ENCODE measurements around the gene RASL11B.

The RASL11B gene

DNA sequence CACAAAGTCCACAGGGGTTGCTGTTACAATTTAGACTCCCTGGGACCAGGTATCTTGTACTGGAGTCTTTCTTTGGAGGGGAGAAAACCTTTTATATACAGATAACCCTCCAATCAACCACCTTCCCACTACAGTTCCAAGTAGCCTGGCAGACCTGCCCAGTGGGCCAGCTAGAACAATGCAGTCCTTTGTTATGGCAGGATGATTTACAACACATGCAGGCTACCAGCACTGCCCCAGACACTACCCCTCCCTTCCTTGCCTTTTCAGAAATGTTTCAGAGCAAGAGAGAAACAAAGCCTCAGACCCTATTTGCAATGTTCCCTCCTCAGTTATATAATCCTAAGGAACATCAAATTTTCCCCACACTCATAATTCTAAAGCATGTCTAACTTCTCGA lies 11.1 kb downstream of the RASL11B start:
- DNase-seq, result peak in 2 of 51 donors; percentile 13

DNA sequence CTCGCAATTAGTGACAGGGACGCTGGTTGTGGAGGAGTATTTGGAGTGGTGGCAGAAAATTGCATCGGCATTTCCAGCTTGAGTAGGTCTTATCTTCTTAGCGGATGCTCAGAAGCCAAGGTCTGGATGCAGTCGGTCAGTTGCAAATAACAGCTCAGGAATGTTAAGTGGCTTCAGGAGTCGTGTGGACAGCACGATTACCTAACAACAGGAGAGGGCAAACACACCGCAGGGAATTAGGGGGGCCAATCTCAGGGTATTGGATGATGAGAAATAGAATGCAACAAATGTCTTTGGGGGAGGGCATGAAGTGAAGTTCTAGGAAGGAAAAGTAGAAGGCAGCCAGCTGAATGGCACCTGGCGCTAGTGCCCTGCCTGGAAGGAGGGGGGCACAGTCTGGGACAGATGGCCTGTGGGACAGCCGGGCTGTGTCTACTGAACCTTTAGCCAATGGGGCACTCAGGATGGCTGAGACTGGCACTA lies 11.8 kb downstream of the RASL11B start:
- no peak for DNase-seq

DNA sequence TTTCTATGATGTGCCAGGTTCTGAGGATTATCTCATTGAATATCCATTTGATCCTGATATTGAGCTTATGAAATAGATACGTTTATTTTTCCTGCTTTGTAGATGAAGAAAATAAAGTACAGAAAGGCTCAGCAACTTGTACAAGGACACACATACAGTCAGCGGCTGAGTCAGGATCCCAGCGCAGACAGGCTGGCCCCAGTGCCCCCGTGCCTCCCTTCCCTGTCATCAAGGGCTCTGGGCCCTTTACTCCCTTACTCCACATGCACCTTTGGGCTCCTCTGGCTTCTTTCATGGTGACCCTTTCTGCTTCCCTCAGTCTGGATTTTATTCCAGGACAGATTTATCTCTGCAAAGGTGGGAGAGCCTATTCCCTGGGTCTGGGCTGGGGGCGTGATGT lies 12.8 kb downstream of the RASL11B start:
- DNase-seq, result no peak

DNA sequence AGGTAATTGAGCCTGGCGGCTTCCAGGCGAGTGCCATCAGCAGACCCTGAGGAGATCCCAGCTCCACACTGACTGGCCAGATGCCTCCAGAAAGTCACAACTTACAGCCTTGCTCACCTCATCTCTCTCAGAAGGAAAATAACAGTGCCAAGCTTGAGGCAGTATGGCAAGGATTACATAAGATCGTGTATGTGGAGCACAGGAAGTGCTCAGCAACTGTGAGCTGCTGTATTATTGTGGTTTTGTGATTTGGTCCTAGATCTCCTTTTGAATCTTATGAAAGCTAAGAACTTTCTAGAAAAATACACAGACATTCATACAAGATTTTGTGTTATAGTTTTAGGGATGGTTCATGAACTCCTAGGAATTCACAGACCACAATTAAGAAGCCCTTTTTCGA lies 14.0 kb downstream of the RASL11B start:
- no peak for DNase-seq

DNA sequence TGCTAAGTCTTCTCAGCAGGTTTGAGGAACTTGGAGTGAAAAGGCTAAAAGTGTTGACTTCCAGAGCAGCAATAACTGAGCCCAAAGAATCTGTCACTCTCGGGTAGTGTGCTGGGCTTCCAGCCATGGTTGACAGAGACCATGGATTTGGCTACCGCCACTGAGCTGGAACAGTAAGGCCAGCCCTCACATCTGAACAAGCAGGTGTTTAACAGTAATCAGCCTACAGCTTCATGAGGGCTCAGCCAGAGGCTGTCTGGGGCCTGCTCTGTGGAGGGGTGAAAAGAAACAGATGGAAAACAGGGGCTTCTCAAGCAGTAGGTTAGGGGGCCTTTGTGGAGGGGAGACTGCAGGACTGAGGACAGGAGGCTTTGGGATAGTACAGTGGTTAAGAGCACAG lies 14.9 kb downstream of the RASL11B start:
- no peak for DNase-seq

DNA sequence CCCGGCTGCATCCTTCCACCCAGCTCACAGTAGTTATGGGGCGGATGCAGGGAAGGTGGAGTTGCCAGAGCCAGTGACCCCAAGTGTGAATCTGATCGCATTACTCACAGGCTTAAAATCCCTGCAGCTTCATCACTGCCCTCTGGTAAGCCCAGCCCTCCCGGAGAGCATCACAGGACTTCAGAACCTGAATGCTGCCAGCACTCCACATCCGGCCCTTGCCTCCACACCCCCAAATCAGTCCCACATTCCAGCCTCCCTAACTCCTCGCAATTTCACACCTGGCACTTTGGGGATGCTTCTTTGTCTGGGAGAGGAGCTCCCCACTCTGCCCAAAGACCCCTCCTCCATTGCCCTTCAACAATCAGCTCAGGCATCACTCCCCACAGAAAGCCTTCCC lies 15.6 kb downstream of the RASL11B start:
- DNase-seq, result no peak

DNA sequence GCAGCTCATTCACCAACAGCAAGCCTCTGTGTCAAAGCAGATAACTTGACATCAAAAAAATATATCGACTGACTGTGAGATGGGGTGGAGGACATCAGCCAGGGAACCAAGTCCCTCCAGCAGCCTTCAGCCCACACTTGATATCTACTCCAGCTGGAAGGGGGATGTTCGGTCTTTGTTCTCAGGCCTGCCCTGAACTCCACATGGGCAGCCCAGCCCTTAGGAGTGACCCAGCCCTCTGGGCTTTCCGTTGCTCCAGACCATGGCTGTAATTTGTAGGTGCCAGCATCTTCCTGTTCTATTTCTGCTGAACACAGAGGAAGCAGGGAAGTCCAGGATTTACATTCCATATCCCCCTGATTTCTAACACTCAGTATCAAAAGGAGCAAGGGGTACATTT lies 17.4 kb downstream of the RASL11B start:
- DNase-seq, result no peak

DNA sequence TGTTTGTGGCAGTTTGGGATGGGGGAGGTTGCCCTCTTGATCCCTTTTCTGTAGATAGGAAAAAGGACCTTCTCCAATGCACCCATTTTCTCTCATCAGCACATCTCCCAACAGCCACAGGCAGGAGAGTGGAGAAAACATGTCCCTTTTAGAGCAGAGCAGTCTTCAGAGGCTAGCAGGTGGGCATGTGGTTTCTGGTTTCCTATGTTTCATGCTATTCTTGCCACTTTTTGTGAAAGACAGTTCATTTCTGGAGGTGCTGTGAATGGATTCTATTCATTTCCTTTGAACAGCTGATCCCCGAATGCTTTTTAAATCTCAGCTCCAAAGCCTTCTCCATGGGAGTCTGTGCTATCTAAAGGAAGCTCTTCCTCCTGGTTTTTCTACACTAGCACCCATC lies 18.9 kb downstream of the RASL11B start:
- no peak for DNase-seq

DNA sequence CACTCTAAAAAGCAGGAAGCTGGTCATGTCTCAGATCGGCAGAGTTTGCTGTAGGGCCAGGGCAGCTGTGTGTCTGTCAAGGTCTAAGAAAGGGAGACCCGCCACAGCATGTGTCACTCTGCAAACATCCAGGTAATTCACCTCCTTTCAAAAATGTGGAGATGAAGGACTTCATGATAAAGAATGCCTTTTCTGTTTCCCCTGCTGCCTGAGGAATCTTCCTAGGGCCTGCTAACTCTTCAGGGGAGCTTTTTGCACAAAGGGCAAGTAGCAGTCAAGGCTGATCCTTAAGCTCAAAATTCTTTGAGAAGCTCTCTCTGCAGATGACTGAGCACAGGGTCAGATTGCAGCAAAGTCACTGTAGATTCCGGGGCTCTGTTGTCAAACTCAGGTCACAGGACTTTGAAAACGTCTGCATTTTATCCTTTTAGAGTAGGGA lies 21.1 kb downstream of the RASL11B start:
- no peak for DNase-seq

DNA sequence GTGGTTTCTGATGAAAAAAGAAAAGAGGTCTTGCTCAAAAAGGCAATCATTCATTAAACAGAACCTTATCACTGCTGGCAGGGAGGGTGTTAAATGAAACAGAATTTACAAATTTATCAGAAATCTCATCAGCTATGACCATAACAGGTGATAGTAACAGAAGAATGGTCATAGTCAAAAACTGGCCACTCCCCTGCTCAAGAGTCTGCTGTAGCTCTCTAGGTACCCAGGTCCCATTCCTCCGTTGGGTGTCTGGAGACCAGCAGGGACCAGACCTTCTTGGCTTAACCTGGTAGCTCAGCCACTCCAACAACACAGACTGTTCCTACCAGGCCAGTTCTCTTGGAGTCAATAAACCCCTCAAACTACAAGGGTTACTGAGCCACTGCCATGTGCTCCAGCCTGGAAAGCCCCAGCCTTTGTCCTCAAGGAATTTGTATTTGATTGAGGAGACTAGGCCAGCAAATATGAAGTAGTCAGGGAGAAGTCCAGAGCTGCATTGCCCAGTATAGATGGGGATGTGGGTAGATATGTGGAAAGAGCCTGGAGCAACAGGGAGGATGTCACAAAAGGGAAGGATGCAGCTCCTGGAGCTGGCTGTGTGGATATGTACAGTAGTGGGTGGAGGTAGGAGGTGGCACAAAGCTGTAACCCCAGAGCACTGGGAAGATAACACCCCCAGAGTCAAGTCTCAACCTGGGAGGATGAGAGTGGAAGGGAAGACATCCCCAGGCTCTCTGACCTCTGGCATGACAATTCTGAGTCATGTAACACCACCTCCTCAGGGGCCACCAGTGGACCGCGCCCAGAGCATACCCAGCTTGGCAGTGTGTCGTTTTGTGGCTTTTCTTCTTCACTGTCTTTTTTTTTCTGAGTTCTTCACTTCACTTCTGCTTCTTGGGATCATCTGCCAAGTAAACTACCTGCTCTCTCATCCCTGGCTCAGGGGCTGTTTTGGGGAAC lies 21.9 kb downstream of the RASL11B start:
- no peak for DNase-seq

DNA sequence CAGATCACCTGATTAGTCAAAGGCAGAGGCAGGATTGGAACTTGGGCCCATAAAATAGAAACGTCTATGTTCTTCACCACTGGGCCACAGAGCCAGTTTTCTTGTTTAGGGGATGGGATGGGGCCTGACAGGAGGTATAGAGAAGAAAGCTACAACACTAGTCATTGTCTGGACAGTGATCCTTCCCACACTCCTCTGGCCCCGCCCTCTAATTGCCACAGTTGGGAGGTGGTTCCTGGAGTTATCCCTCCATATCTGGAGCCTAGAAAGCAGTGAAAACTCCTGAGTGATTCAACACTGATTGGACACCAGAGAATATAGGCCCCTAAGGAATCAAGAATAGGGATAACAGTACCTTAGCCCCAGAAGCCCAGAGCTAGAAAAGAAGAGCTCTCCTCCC lies 22.9 kb downstream of the RASL11B start:
- no peak for DNase-seq

DNA sequence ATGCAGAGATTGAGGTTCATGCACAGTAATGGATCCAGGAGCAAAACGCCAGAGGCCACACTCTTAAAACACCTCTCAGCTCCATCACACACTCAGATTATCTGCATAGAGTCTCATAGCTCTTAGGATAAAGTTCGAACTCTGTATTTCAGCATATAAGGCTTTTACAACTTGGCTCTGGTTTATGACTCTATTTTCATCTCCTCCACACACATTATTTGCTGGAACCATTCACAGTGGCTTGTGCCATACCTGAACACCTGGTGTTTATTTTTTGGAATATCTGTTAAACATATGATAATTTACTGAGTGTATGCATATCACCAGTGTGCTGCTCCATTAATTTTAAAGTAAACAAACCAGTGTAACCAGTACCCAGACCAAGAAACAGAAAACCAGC lies 27.2 kb downstream of the RASL11B start:
- no peak for DNase-seq

DNA sequence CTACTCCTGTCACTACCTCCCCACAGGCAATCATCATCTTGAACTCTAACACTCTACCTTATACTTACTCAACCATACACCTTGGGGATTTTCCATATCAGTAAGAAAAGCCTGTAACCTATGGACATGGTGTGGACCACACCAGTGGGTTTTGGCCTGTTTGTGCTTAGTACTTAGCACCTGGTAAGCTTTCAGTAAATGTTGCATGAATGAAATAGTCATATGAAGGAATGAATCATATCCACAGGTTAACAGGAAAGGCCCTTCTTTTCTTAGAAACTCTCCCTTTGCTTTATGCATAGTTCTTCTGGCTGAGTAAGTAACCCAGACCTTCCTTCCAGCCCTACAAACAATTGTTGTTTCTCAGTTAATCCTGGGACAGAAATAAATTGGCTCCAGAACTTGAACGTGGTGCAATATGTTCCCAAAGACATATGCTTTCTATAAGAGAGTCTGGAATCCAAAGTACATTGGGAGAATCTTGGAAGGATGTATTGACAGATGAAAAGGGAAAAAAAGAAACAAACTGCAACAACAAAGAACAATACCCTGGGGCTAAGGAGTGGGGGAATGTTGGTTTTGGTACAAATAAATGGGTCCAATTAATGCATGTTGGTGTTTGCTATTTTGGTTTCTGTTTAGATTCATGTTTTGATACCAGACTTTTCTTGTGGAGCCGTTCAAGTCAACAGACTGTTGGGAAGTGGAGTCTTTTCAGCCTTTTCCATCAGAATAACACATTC lies 27.8 kb downstream of the RASL11B start:
- no peak for DNase-seq

DNA sequence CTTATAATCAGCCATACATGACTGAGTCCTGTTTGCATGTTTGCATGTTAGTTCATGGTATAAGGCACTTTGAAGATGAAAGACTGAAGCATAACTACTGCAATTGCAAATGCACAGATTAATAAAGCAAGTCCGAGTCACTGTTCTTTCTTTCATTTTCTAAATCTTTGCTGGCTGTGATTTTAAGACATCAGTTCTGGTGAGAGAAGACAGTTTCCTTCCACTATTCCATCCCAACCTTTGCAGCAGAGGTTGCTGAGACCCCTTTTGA lies 28.3 kb downstream of the RASL11B start:
- no peak for DNase-seq

DNA sequence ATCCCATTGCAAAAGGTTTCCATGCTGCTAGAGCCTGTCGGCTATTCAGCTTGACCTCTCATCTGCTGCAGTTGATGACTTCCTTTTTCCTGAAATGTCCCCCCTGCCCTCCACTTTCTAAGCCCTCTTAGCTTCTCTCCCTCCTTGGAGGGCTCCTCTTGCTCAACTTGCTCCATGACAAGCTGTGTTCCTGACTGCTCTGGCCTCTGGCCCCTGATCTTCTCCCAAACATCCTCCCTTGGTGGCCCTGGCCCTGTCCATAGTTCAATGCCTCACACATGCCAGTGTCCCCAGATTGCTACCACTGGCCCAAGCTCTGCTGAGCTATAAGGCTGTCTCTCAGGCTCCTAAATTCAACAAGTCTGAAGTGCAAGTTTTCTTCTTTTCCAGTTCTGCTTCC lies 29.6 kb downstream of the RASL11B start:
- DNase-seq, result no peak

DNA sequence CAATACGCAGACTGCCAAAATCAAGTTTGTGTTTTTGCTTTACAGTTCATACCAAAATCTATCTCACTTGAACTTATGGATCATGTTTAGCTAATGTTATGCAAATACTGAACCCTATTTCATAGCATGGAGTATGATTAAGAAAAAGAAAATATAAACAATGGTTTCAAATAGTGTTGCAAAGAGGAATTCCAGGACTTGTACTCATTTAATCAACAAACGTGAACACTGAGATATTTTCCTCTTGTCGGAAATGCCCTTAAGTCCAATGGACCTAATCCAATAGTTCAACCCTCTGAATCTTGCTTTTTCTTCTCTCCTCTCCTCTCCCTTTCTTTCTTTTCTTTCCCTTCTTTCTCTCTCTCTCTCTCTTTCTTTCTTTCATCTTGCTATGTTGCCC lies 30.8 kb downstream of the RASL11B start:
- DNase-seq, result no peak

DNA sequence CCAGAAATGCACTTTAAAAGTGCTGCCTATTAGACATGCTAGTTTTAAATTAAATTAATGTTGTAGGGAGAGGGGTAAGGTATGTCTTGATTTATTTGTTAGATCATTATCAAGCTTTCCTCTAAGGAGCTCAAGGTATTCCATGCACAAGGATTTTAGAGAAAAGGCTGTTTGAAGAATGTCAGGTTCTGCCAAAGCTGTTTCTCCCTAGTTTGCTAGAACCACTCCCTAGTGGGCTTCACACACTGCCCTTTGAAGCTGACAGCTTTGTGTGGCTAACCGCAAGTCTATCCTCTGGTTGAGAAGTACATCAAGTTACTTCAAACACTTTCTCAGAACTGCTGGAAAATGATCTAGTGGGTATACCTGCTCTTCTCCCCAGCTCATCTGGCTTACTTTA lies 32.3 kb downstream of the RASL11B start:
- DNase-seq, result no peak

DNA sequence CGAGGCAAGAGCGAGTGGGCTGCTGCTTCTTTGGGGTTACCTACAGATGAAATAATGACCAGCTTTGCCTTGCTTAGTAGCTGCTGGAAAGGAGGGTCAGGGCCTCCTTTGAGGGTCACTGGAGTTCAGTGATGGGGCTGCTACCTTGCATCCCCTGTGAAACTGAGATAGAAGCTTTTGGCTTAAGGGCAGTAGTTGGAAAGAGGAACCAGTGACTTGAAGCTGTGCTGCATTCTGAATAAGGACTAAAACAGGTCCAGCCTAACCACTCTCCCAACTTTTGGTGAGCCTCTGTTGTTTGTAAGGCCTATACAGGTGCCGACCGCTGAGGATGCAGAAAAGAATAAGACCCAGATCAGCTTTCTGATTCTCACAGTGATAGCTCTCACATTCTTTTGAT lies 41.2 kb downstream of the RASL11B start:
- no peak for DNase-seq

DNA sequence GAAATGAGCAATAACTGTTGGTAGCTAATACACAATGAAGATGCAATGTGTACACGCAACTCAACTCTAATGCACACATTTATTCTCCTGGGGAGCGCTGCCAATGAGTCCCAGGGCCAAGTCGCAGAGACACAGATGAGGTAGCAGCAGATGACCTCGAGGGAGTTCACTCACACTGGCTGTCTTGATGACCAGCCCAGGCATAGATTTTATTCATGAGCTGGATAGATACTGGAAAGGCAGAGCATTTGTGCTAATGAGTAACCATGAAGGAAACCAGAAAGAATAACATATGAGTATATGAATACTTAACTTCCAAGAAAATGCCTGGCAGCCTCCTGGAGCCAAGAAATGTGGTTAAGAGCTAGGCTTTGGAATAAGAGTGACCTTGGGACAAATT lies 42.3 kb downstream of the RASL11B start:
- DNase-seq, result no peak

DNA sequence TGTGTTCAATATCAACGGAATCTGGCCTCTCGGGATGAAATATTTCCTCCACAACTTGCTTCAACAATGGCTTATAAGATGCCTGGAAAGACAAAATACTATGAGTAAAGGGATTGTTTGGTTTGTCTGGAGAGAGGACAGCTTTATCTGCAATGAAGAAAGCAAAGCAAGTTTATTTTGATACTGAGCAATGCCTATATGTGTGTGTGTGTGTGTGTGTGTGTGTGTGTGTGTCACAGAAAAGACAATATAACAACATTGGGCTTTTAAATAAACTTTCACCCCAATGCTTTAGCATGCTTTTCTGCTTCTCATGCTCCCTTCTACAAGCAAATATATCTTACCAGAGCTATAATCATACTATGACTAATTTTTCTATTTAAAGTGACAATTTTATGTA lies 45.4 kb downstream of the RASL11B start:
- DNase-seq, result no peak

DNA sequence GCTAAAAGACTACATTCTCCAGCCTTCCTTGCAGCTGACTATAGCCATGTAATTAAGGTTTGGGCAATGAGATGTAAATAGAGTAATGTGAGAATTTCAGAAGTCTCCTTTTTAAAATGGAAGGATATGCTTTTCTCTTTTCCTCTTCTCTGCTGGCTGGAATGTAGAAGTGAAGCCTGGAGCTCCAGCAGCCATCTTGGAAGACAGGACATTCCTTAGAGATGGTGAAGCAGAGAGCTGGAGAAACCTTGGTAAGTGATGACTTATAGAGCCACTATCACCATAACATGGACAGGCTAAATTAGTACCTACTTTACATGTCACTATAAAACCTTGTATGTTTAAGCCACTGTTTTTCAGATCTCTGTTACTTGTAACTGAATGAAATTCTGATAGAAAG lies 48.0 kb downstream of the RASL11B start:
- DNase-seq, result no peak

DNA sequence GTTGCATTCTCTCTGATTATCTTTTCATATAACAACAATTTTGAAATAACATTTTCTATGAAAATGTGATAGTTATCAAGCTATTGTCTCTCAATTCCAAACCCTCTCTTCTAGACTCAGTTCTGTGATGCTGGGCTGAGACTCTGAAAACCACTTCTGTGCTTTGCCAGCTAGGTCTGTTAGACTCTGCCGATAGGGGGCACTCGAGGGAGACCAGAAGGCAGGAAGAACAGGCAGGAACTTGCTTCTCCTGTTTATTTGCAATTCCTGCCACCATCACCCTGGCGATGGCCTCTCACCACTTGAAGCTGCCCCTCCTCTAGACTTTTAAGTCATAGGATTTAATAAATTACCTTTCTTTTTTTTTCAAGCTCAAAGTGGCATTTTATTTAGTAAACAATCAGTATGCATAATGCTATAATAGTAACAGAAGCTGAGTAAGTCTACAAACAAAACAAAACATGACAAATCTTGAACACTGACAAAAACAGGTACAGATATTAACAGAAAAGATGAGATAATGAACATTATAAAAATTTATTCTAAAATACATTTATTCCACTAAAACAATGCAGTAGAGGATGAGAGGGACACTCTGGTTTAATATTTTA lies 49.7 kb downstream of the RASL11B start:
- peak in 36 of 51 donors; percentile 0 to 61 (median 22) for DNase-seq

DNA sequence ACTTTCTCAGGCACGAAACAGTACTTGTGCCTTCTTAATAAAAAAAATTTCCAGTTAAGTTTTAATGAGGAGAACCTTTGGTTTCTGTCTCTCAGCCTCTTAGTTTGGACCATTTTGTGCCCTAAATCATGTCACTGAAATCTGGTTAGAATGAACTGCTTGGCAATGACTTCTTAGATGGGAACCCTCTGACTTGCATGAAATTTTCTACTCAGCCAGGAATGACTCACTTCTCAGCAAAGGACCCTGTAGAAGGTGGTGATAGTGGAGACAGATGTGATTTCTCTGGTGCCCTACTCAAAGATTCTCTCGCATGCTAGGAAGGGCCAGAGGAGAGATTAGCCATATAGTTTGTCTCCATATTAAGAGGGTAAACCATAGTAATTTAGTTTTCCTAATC lies 50.5 kb downstream of the RASL11B start:
- DNase-seq, result no peak

Measured in hypothalamus (tissue), 51 donors.